Renal pelvis (tissue), 3 donors: Measurements from ENCODE around the gene LCE3D. TPM values are rescaled to one million over a fixed set of nuclear protein-coding genes. Genes with fewer than 3 reads are reported as not detected.

Experiments used
- polyA plus RNA-seq, 3 donors: library from polyadenylated mRNA; unstranded; fragments of 120-200 nt; gene quantifications; one replicate each; pipeline ENCODE4 v1.2.1, GENCODE V29; 2013; ENCODE audit not compliant: insufficient read length in 3 of 3

The LCE3D gene
- polyA plus RNA-seq, 3 donors, result not detected

Other genes starting within 250 kb of the LCE3D start
- gene FLG2, start 220.5 kb downstream of the LCE3D start, polyA plus RNA-seq, result under 1 TPM; 0.07 to 0.27 (median 0.08) TPM
- not detected for gene CRNN, start 166.3 kb downstream of the LCE3D start, polyA plus RNA-seq
- gene LCE5A, start 69.7 kb downstream of the LCE3D start, polyA plus RNA-seq, result not detected
- gene CRCT1, start 66.0 kb downstream of the LCE3D start, polyA plus RNA-seq, result not detected
- gene LCE3E, start 13.7 kb downstream of the LCE3D start, polyA plus RNA-seq, result not detected
- not detected for gene LCE3C, start 19.7 kb upstream of the LCE3D start, polyA plus RNA-seq
- not detected for gene LCE3B, start 33.3 kb upstream of the LCE3D start, polyA plus RNA-seq
- not detected for gene LCE3A, start 42.6 kb upstream of the LCE3D start, polyA plus RNA-seq
- not detected for gene LCE2D, start 82.9 kb upstream of the LCE3D start, polyA plus RNA-seq
- gene LCE2C, start 94.8 kb upstream of the LCE3D start, polyA plus RNA-seq, result not detected
- not detected for gene LCE2B, start 105.6 kb upstream of the LCE3D start, polyA plus RNA-seq
- not detected for gene LCE2A, start 117.8 kb upstream of the LCE3D start, polyA plus RNA-seq
- not detected for gene LCE4A, start 127.6 kb upstream of the LCE3D start, polyA plus RNA-seq
- not detected for gene KPRP, start 177.5 kb upstream of the LCE3D start, polyA plus RNA-seq
- gene LCE1F, start 194.6 kb upstream of the LCE3D start, polyA plus RNA-seq, result not detected
- not detected for gene LCE1E, start 205.7 kb upstream of the LCE3D start, polyA plus RNA-seq
- not detected for gene LCE1D, start 216.2 kb upstream of the LCE3D start, polyA plus RNA-seq
- not detected for gene LCE1C, start 226.1 kb upstream of the LCE3D start, polyA plus RNA-seq
- gene LCE1B, start 231.5 kb upstream of the LCE3D start, polyA plus RNA-seq, result not detected
- gene LCE1A, start 247.0 kb upstream of the LCE3D start, polyA plus RNA-seq, result not detected